Activated CD4-positive, alpha-beta T cell treated with anti-CD3 and anti-CD28 coated beads, Interleukin-2, amount 10 ng/mL, durations not matched to agents 7 days and 5 days (primary cell): Measurements from ENCODE around the gene MAST4. TPM values are rescaled to one million over a fixed set of nuclear protein-coding genes. Genes with fewer than 3 reads are reported as not detected.

ENCODE experiments used
- CTCF ChIA-PET: fragments of 350-600 bp; sonication (Branson Sonifier 250); formaldehyde crosslinking; loops from one replicate; lab custom pipeline; 2021; ENCODE audit warnings: antibody characterized with exemption; lab: Charles Lee
- POLR2A ChIA-PET: fragments of 350-600 bp; sonication (Branson Sonifier 250); formaldehyde crosslinking; loops from one replicate; lab custom pipeline; 2021; ENCODE audit warnings: antibody characterized with exemption; lab: Charles Lee
- DNase-seq: peaks from one replicate; pipeline ENCODE4 v3.0.0-alpha.2; 2020
- H3K27ac Mint-ChIP-seq: one replicate; pipeline ENCODE4 v1.8.0; 2021; ENCODE audit warnings: mild to moderate bottlenecking, moderate library complexity, mixed read lengths
- H3K27me3 Mint-ChIP-seq: one replicate; pipeline ENCODE4 v1.8.0; 2021; ENCODE audit warnings: mixed read lengths
- H3K36me3 Mint-ChIP-seq: one replicate; pipeline ENCODE4 v1.8.0; 2021; ENCODE audit warnings: low read depth, mixed read lengths
- H3K4me1 Mint-ChIP-seq: one replicate; pipeline ENCODE4 v1.8.0; 2021; ENCODE audit warnings: mixed read lengths
- H3K4me3 Mint-ChIP-seq: one replicate; pipeline ENCODE4 v1.8.0; 2021; ENCODE audit warnings: mild to moderate bottlenecking, moderate library complexity, mixed read lengths
- H3K9me3 Mint-ChIP-seq: one replicate; pipeline ENCODE4 v1.8.0; 2021; ENCODE audit warnings: mixed read lengths
- total RNA-seq, 2 experiments: library from RNA; stranded (reverse); gene quantifications; one replicate each; pipeline ENCODE4 v1.2.3, GENCODE V29; 2021

The MAST4 gene
- total RNA-seq, 2 experiments from 2014 or later, result 23.5 to 25.8 TPM

DNA sequence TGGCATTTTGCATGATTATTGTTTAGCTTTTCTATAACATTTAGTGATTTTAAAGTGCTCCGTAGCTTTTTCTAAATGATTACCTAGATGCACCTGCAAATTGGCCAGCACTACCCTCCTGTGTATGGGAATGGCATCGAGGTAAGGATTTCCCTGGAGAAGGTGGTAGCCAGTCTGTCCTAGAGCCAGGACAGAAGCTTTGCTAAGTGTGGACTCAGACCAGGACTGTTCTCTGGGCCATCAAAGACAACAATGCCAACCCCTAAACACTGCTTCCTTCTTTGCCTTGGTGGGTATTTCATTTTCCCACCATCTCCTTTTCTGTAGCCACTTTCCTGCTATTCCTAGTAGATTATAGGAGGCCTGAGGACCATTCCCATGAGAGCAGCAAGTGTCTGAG, 547.4 kb downstream of the MAST4 start:
- Mint-ChIP-seq H3K4me1 (no peaks in the 10 kb centered on the region), H3K27ac (no peak overlapping the region), H3K9me3 (no peaks in the 10 kb centered on the region), H3K4me3 (no peak overlapping the region), H3K27me3 (no peaks in the 10 kb centered on the region), H3K36me3 (peaks cover 47% of the 10 kb centered on the region)
- ChIA-PET POLR2A (no interaction called here), CTCF (interaction anchor here (0.6 to 0.9 kb wide), 3 partner anchors 54 to 1841 kb away, joined by 3 to 4 read pairs (median 3); no protein-coding TSS in a partner anchor)
- DNase-seq, result no peak

DNA sequence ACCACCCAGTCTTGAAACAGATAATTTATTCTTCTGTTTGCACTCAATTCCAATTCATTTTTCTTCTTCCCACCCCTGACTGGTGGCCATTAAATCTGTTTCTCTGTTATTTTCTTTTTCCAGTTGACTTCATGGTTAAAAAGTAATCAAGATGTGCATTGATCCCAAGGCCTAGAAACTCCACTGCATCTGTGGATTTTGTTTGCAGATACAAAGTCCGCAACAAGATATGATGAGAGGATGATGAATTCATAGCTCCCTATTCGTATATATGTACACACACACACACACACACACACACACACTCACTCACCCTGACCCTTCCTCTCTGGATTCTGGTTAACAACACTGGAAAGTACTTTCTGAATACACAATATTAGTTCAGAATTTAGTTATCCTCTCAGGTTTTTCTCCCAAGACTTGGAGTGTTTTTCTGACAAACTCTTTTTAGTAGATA, 548.0 kb downstream of the MAST4 start:
- H3K9me3 Mint-ChIP-seq, result no peaks in the 10 kb centered on the region
- no peaks in the 10 kb centered on the region for H3K27me3 Mint-ChIP-seq
- DNase-seq, result no peak
- H3K4me3 Mint-ChIP-seq, result no peak overlapping the region
- CTCF ChIA-PET, result interaction anchor here (0.5 to 1.1 kb wide), 2 partner anchors 15 to 700 kb away, joined by 3 read pairs; no protein-coding TSS in a partner anchor
- H3K27ac Mint-ChIP-seq, result no peak overlapping the region
- POLR2A ChIA-PET, result no interaction called here
- peaks cover 45% of the 10 kb centered on the region for H3K36me3 Mint-ChIP-seq
- H3K4me1 Mint-ChIP-seq, result peaks cover 1% of the 10 kb centered on the region

DNA sequence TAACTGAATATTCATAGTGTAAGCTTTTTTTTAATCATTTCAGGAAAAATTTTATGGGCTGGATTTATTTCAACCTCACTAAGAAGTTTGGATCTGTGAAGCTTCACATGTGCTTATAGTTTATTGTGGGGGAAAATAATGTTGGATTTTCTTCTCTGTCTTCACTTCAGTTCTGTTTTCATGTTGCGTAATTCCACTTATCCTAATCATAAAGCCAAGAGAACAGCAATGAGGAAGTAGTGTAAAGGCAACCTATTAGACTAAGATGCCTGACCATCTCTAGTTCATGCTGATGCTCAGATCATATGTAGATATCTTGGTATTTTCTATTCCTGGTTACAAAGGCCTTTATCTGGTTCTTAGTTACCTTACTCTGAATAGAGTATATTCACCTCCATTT, 550.4 kb downstream of the MAST4 start:
- Mint-ChIP-seq H3K27me3 (no peaks in the 10 kb centered on the region), H3K36me3 (peaks cover 58% of the 10 kb centered on the region), H3K9me3 (no peaks in the 10 kb centered on the region), H3K4me3 (no peak overlapping the region), H3K4me1 (peaks cover 6% of the 10 kb centered on the region), H3K27ac (no peak overlapping the region)
- ChIA-PET POLR2A (no interaction called here), CTCF (interaction anchor here (2.5 kb wide), 1 partner anchor 10 kb away, joined by 12 read pairs; no protein-coding TSS in a partner anchor)
- no peak for DNase-seq

DNA sequence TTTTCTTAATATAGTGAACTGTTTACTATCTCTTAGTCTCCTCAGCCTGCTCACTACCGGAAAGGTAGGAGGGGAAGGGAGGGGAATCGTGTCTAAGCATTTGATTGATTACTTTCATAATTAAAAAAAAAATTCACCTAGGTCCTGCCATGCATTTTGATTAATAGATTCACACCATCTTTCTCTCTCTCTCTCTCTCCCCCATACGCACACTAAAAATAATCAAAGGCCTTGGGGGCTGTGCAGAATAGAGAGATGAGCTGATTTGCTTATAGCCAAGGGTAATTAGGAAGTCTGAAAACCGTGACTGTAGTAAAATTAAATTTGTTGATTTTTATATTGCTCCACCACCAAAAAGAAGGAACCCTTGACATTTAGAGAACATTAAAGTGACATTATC, 550.8 kb downstream of the MAST4 start:
- Mint-ChIP-seq H3K4me3 (no peak overlapping the region), H3K9me3 (no peaks in the 10 kb centered on the region), H3K36me3 (peaks cover 57% of the 10 kb centered on the region), H3K4me1 (peaks cover 6% of the 10 kb centered on the region), H3K27me3 (no peaks in the 10 kb centered on the region), H3K27ac (no peak overlapping the region)
- DNase-seq, result no peak
- ChIA-PET POLR2A (interaction anchor here (0.6 kb wide), 1 partner anchor 149 kb away, joined by 3 read pairs; no protein-coding TSS in a partner anchor), CTCF (interaction anchor here (2.5 kb wide), 1 partner anchor 10 kb away, joined by 12 read pairs; no protein-coding TSS in a partner anchor)

DNA sequence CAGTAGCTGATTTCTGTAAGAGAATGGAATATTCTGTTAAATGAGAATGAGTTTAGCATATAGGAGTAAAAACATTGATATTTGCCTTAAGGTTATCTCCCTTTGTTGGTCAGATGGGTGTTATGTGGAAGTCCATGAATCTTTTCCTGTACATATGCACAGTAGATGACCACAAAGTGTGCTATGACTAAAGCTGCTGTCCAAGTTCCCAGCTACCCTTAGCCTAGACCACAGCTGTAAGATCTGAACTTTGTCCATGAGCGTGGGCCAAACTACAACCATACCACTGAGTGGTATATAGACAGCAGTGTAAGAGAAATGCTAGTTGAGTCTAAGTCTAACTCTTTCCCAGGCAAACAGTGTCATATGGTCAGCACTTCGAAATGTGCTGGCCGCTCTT, 551.6 kb downstream of the MAST4 start:
- Mint-ChIP-seq H3K9me3 (no peaks in the 10 kb centered on the region), H3K27me3 (no peaks in the 10 kb centered on the region), H3K4me3 (no peak overlapping the region), H3K4me1 (peaks cover 6% of the 10 kb centered on the region), H3K36me3 (peaks cover 53% of the 10 kb centered on the region), H3K27ac (no peak overlapping the region)
- POLR2A ChIA-PET, result interaction anchor here (0.6 kb wide), 1 partner anchor 148 kb away, joined by 3 read pairs; no protein-coding TSS in a partner anchor
- no peak for DNase-seq
- CTCF ChIA-PET, result interaction anchor here (0.5 to 2.5 kb wide), 2 partner anchors 9 to 60 kb away, joined by 3 to 12 read pairs; no protein-coding TSS in a partner anchor

DNA sequence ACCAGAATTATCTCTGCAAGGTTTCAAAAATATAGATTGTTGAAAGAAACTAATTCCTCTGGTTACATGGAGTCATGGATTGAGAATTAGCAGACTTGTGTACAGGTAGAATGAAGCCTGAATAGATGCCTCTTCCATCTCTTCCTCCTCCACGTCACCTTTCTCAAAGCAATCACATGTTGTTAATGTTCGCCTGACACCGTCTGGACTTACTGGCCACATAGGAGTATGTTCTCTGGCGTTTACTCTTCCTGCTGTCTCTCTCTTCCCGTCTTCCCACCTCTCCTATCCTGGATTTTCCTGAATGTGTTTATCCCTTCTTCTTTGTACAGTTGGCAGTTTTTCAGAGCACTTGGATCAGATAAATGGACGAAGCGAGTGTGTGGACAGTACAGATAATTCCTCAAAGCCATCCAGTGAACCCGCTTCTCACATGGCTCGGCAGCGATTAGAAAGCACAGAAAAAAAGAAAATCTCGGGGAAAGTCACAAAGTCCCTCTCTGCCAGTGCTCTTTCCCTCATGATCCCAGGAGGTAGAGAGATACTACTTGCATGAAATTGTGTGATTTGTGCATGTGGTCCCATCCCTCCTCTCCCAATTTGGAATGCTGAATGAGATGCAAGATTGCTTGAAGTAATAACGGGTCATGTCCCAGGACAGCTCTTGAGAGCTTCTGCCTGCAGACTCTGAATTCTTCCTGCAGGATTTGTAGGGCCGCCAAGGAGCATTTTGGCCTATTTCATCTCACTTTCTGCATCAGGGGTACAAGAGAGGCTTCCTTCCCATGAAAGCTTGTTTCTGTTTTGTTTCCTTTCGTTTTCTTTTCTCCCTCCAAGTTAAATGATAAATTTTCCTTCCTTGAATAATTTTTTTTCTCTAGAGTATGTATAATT, 553.1 kb downstream of the MAST4 start:
- peaks cover 6% of the 10 kb centered on the region for H3K4me1 Mint-ChIP-seq

DNA sequence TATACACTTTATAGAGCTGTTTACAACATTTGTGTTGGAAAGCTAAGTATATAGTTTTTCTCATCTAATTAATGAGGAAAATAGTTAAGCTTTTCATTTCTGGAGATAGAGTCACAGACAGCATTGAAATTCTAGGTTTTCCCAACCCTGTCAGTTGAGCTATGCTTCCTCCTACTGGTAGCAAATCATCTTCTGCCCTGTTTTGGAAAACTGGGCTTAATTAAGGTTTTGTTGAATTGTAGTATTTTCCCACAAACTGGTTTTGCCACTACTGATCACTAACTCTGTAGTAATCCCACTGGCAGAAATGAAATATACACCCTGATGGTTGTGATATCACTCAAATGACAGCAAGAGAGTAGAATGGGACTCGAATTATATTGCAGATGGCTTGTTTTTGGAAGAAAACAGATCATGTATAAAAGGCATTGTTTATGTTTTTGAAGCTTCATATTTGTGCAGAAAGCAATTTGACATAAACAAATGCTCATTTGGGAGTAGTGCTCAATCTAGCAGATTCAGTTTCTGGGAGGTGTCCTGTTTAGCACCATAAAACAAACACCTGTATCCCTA, 553.8 kb downstream of the MAST4 start:
- POLR2A ChIA-PET, result no interaction called here
- H3K4me3 Mint-ChIP-seq, result no peak overlapping the region
- H3K9me3 Mint-ChIP-seq, result no peaks in the 10 kb centered on the region
- DNase-seq, result no peak
- no peak overlapping the region for H3K27ac Mint-ChIP-seq
- CTCF ChIA-PET, result interaction anchor here (1.0 to 1.1 kb wide), 2 partner anchors 15 to 343 kb away, joined by 3 read pairs; no protein-coding TSS in a partner anchor
- no peaks in the 10 kb centered on the region for H3K27me3 Mint-ChIP-seq
- H3K36me3 Mint-ChIP-seq, result peaks cover 47% of the 10 kb centered on the region
- peaks cover 6% of the 10 kb centered on the region for H3K4me1 Mint-ChIP-seq

More for the DNA sequence above, 553.1 kb downstream of the MAST4 start:
- CTCF ChIA-PET, result interaction anchor here (1.0 to 1.1 kb wide), 2 partner anchors 16 to 342 kb away, joined by 3 read pairs; no protein-coding TSS in a partner anchor
- DNase-seq, result no peak
- no peaks in the 10 kb centered on the region for H3K9me3 Mint-ChIP-seq
- peaks cover 48% of the 10 kb centered on the region for H3K36me3 Mint-ChIP-seq
- no peaks in the 10 kb centered on the region for H3K27me3 Mint-ChIP-seq
- H3K4me3 Mint-ChIP-seq, result no peak overlapping the region
- H3K27ac Mint-ChIP-seq, result no peak overlapping the region
- POLR2A ChIA-PET, result no interaction called here

DNA sequence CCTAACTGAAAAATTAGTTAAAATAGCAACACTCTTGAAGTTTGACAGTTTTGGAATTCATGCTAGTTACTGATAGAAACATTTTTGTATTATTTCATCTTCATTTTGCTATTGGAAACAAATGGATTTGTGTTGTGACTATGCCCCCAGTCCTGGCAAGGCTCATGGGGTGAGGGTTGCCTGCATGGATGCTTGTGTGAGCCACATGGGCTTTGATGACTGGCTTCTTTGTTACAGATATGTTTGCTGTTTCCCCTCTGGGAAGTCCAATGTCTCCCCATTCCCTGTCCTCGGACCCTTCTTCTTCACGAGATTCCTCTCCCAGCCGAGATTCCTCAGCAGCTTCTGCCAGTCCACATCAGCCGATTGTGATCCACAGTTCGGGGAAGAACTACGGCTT, 556.2 kb downstream of the MAST4 start:
- CTCF ChIA-PET, result interaction anchor here (0.8 to 1.2 kb wide), 2 partner anchors 57 to 115 kb away, joined by 3 read pairs; no protein-coding TSS in a partner anchor
- Mint-ChIP-seq H3K4me3 (no peak overlapping the region), H3K27ac (no peak overlapping the region), H3K4me1 (peaks cover 19% of the 10 kb centered on the region), H3K27me3 (no peaks in the 10 kb centered on the region), H3K36me3 (peaks cover 43% of the 10 kb centered on the region), H3K9me3 (no peaks in the 10 kb centered on the region)
- DNase-seq, result no peak
- POLR2A ChIA-PET, result no interaction called here

DNA sequence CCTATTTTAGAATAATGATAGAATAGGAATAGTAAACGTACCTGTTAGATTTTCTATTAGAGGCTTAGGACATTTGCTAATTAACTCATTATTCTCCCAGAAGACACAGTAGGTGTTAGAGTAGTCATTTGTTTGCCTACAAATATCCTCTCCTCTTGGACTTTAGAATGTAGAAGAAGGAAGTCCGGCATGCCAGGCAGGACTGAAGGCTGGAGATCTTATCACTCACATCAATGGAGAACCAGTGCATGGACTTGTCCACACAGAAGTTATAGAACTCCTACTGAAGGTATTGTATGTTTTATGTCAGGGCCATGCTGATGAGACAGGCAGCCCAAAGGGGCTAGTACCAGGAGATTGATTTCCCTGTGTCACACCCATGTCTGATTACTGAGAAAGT, 557.1 kb downstream of the MAST4 start:
- peaks cover 43% of the 10 kb centered on the region for H3K36me3 Mint-ChIP-seq
- H3K27me3 Mint-ChIP-seq, result no peaks in the 10 kb centered on the region
- ChIA-PET CTCF (no interaction called here), POLR2A (no interaction called here)
- no peak overlapping the region for H3K27ac Mint-ChIP-seq
- H3K4me1 Mint-ChIP-seq, result peaks cover 28% of the 10 kb centered on the region
- no peak for DNase-seq
- no peaks in the 10 kb centered on the region for H3K9me3 Mint-ChIP-seq
- H3K4me3 Mint-ChIP-seq, result no peak overlapping the region

DNA sequence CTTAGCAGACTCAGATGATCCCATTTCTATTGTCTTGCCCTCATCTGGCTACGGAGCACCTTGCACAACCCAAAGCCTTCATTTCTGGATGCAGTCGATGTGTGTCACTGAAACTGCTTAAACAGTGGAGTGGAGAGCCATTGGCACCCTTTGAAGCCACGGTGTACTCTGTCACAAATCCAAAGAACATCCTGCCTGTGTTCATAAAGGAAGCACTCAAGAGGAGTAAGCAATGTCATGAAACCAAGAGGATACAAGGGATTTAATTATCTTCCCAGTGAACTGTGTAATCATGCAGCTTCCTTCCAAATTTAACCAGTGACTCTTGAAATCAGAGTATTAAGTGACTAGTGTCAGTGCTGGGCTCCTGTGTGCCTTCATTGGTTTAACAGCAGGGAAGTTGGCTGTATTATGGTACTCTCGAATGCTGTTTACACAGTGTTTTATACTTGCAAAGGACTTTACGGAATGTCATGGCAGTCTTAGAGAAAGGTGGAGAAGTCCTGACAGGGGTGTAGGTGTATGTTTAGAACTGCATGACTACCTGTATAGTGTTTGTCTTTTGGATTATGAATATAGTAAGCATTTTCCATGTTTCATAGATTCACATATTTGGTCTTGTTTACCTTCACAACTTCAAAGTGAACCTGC, 558.5 kb downstream of the MAST4 start:
- H3K36me3 Mint-ChIP-seq, result peaks cover 42% of the 10 kb centered on the region
- POLR2A ChIA-PET, result no interaction called here
- no peak overlapping the region for H3K27ac Mint-ChIP-seq
- no peaks in the 10 kb centered on the region for H3K9me3 Mint-ChIP-seq
- CTCF ChIA-PET, result interaction anchor here (1.4 to 19.3 kb wide), 4 partner anchors 12 to 52 kb away, joined by 3 to 350 read pairs (median 4); partner anchors contain the start of gene CD180
- peaks cover 32% of the 10 kb centered on the region for H3K4me1 Mint-ChIP-seq
- DNase-seq, result no peak
- no peak overlapping the region for H3K4me3 Mint-ChIP-seq
- no peaks in the 10 kb centered on the region for H3K27me3 Mint-ChIP-seq

DNA sequence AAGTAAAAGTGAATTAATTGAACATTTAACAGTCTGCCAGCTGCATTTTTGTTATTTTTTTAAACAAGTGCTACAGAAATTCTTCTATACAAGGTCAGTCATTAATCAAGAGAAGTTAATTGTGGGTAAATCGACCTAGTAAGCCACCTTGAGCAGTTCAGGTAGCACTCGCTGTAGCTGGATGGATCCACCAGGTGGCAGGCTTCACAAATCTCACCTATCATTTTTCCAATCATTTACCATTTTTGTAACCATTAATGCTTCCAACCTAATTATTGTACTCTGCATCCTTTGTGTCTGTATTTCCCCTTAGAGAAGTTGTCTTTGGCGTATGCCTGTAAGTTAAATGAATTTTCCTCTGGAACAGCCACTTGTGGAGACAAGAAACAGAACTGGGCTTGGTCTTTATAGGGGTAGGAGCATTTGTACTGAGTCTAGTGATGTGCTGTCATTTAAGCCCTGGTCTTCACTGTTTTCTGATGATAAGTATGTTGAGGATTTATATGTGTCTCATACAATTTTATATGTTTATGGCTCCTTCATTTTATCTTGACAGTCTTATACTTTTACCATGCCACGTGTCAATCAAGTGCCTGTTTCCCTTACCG, 560.9 kb downstream of the MAST4 start:
- H3K4me1 Mint-ChIP-seq, result peaks cover 54% of the 10 kb centered on the region
- peaks cover 50% of the 10 kb centered on the region for H3K36me3 Mint-ChIP-seq

DNA sequence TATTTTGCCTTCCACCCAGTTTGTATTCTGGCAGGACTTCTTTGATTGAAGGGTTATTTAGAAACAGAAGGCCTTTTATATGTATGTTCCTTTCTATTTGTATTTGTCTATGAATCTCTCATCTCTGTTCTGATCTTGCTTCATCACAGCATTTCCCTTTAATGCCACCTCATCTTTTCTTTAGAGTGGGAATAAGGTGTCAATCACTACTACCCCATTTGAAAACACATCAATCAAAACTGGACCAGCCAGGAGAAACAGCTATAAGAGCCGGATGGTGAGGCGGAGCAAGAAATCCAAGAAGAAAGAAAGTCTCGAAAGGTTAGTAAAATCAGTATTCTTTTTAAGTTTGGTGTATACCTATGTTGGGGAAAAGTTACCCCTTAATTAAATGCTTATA, 564.1 kb downstream of the MAST4 start:
- no peaks in the 10 kb centered on the region for H3K27me3 Mint-ChIP-seq
- CTCF ChIA-PET, result interaction anchor here (19.3 kb wide), 1 partner anchor 47 kb away, joined by 350 read pairs; the partner anchor contains the start of gene CD180
- H3K9me3 Mint-ChIP-seq, result no peaks in the 10 kb centered on the region
- H3K4me1 Mint-ChIP-seq, result peaks cover 83% of the 10 kb centered on the region
- POLR2A ChIA-PET, result interaction anchor here (0.6 kb wide), 1 partner anchor 1274 kb away, joined by 3 read pairs; no protein-coding TSS in a partner anchor
- H3K27ac Mint-ChIP-seq, result peak overlapping the region; percentile 87
- H3K36me3 Mint-ChIP-seq, result peaks cover 65% of the 10 kb centered on the region
- peak overlapping the region; percentile 62 for H3K4me3 Mint-ChIP-seq
- DNase-seq, result no peak

More for the DNA sequence above, 560.9 kb downstream of the MAST4 start:
- peak; percentile 58 for DNase-seq
- Mint-ChIP-seq H3K27me3 (no peaks in the 10 kb centered on the region), H3K9me3 (no peaks in the 10 kb centered on the region), H3K27ac (peak overlapping the region; percentile 72), H3K4me3 (no peak overlapping the region)
- POLR2A ChIA-PET, result no interaction called here
- CTCF ChIA-PET, result interaction anchor here (0.7 to 19.3 kb wide), 9 partner anchors 9 to 152 kb away, joined by 3 to 350 read pairs (median 3); partner anchors contain the start of gene CD180
